HL-60 (cell line): ENCODE results near the gene WDR20.

Source experiments
- GABPA ChIP-seq: IDR thresholded peaks from 2 replicates; pipeline ENCODE4 v1.6.1; 2012; ENCODE audit warnings: low read depth
- POLR2AphosphoS5 ChIP-seq: IDR thresholded peaks from 2 replicates; pipeline ENCODE4 v1.6.1; 2012; ENCODE audit warnings: low read depth
- SPI1 ChIP-seq: IDR thresholded peaks from 2 replicates; pipeline ENCODE4 v1.6.1; 2012; ENCODE audit warnings: low read depth, mild to moderate bottlenecking, borderline replicate concordance
- TF ChIP-seq, protein P1 (sequence below): IDR thresholded peaks from 2 replicates; pipeline ENCODE4 v1.6.1; 2012; ENCODE audit warnings: low read depth; ENCODE audit not compliant: insufficient replicate concordance
- TF ChIP-seq, protein P2 (sequence below): IDR thresholded peaks from one replicate; pipeline ENCODE4 v1.5.1; 2011; ENCODE audit warnings: low read length, control low read depth, inconsistent platforms; ENCODE audit not compliant: insufficient read depth

- TF ChIP-seq, protein P1, sequence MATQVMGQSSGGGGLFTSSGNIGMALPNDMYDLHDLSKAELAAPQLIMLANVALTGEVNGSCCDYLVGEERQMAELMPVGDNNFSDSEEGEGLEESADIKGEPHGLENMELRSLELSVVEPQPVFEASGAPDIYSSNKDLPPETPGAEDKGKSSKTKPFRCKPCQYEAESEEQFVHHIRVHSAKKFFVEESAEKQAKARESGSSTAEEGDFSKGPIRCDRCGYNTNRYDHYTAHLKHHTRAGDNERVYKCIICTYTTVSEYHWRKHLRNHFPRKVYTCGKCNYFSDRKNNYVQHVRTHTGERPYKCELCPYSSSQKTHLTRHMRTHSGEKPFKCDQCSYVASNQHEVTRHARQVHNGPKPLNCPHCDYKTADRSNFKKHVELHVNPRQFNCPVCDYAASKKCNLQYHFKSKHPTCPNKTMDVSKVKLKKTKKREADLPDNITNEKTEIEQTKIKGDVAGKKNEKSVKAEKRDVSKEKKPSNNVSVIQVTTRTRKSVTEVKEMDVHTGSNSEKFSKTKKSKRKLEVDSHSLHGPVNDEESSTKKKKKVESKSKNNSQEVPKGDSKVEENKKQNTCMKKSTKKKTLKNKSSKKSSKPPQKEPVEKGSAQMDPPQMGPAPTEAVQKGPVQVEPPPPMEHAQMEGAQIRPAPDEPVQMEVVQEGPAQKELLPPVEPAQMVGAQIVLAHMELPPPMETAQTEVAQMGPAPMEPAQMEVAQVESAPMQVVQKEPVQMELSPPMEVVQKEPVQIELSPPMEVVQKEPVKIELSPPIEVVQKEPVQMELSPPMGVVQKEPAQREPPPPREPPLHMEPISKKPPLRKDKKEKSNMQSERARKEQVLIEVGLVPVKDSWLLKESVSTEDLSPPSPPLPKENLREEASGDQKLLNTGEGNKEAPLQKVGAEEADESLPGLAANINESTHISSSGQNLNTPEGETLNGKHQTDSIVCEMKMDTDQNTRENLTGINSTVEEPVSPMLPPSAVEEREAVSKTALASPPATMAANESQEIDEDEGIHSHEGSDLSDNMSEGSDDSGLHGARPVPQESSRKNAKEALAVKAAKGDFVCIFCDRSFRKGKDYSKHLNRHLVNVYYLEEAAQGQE = no peak
- TF ChIP-seq SPI1 (no peak), POLR2AphosphoS5 (no peak), GABPA (no peak)
- TF ChIP-seq, protein P2, sequence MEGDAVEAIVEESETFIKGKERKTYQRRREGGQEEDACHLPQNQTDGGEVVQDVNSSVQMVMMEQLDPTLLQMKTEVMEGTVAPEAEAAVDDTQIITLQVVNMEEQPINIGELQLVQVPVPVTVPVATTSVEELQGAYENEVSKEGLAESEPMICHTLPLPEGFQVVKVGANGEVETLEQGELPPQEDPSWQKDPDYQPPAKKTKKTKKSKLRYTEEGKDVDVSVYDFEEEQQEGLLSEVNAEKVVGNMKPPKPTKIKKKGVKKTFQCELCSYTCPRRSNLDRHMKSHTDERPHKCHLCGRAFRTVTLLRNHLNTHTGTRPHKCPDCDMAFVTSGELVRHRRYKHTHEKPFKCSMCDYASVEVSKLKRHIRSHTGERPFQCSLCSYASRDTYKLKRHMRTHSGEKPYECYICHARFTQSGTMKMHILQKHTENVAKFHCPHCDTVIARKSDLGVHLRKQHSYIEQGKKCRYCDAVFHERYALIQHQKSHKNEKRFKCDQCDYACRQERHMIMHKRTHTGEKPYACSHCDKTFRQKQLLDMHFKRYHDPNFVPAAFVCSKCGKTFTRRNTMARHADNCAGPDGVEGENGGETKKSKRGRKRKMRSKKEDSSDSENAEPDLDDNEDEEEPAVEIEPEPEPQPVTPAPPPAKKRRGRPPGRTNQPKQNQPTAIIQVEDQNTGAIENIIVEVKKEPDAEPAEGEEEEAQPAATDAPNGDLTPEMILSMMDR = no peak
Observed at GRCh38 chr14:102210421-102211042, 70.8 kb downstream of the WDR20 start.
